Activated CD4-positive, alpha-beta memory T cell treated with anti-CD3 and anti-CD28 coated beads, Interleukin-2, amount 10 ng/mL, durations not matched to agents 7 days and 5 days (primary cell): Measurements from ENCODE around the gene MAK. TPM values are rescaled to one million over a fixed set of nuclear protein-coding genes. Genes with fewer than 3 reads are reported as not detected.
A peak's percentile ranks its signal among the peaks of the same experiment; 100 is the strongest.
"Not testable (repeated sequence)": the region's sequence is repeated elsewhere in the genome, so short reads cannot be mapped to it uniquely, and the experiment has no call there.

Experiments
- CTCF ChIA-PET: fragments of 350-600 bp; sonication (Branson Sonifier 250); formaldehyde crosslinking; loops from one replicate; lab custom pipeline; 2021; ENCODE audit warnings: antibody characterized with exemption, inconsistent platforms; lab: Charles Lee
- POLR2A ChIA-PET: fragments of 350-600 bp; sonication (Branson Sonifier 250); formaldehyde crosslinking; loops from one replicate; lab custom pipeline; 2021; ENCODE audit warnings: antibody characterized with exemption; lab: Charles Lee
- DNase-seq: peaks from one replicate; pipeline ENCODE4 v3.0.0-alpha.2; 2020
- H3K27ac Mint-ChIP-seq: one replicate; pipeline ENCODE4 v1.8.0; 2021; ENCODE audit warnings: mild to moderate bottlenecking, mixed read lengths
- H3K27me3 Mint-ChIP-seq: one replicate; pipeline ENCODE4 v1.8.0; 2021; ENCODE audit warnings: mixed read lengths
- H3K36me3 Mint-ChIP-seq: one replicate; pipeline ENCODE4 v1.8.0; 2021; ENCODE audit warnings: low read depth, mixed read lengths
- H3K4me1 Mint-ChIP-seq: one replicate; pipeline ENCODE4 v1.8.0; 2021; ENCODE audit warnings: mixed read lengths
- H3K4me3 Mint-ChIP-seq: one replicate; pipeline ENCODE4 v1.8.0; 2021; ENCODE audit warnings: mild to moderate bottlenecking, mixed read lengths
- H3K9me3 Mint-ChIP-seq: one replicate; pipeline ENCODE4 v1.8.0; 2021; ENCODE audit warnings: mixed read lengths
- total RNA-seq, 2 experiments: library from RNA; stranded (reverse); gene quantifications; one replicate each; pipeline ENCODE4 v1.2.3, GENCODE V29; 2021

The MAK gene
- total RNA-seq, 2 experiments from 2014 or later: 0.15 to 0.35 TPM

DNA sequence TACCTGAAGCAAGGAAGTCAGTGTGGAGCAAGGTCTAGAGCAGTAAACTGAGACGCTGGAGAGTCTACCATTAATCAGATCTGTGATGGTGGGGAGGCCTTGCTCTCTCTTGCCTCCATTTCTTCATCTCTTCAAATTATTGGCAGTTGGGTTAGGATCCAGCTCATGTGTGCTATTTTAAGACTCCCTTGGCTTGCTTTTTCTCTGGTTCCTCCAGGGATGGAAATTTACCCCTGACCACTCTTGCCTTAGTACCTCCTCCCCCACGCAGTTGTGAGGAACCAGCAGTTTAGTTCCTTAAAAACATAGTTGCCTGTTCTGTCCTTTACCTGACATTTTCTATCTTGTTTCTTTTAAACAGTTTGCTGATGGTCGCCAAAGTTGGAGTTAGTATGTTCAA is 108.1 kb downstream of the MAK start:
- Mint-ChIP-seq H3K9me3 (no peaks in the 10 kb centered on the region), H3K4me3 (no peak overlapping the region), H3K27me3 (no peaks in the 10 kb centered on the region), H3K27ac (no peak overlapping the region), H3K36me3 (peaks cover 36% of the 10 kb centered on the region), H3K4me1 (peaks cover 8% of the 10 kb centered on the region)
- DNase-seq: no peak
- CTCF ChIA-PET: no interaction called here
- POLR2A ChIA-PET: interaction anchor here (1.6 kb wide), 1 partner anchor 10 kb away, joined by 4 read pairs; no protein-coding TSS in a partner anchor

DNA sequence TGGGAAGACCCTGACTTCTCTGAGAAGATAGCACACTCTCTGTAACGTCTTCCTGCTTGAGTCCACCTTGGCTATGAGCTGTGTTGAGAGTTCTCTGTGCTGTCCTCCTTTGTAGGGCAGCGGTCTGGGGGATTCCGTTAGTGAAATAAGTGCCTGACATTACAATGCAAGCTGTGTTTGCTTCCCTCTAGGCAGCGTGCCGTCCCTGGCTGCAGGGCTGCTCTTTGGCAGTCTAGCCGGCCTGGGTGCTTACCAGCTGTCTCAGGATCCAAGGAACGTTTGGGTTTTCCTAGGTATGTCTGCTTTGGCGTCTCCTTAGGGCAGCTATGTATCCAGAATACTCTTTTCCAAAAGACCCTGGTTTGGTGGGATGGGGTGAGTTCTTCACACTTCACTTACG is 112.6 kb downstream of the MAK start:
- no peak overlapping the region for H3K4me3 Mint-ChIP-seq
- peaks cover 46% of the 10 kb centered on the region for H3K4me1 Mint-ChIP-seq
- no peaks in the 10 kb centered on the region for H3K27me3 Mint-ChIP-seq
- CTCF ChIA-PET: interaction anchor here (1.2 kb wide), 1 partner anchor 14 kb away, joined by 3 read pairs; no protein-coding TSS in a partner anchor
- peaks cover 40% of the 10 kb centered on the region for H3K36me3 Mint-ChIP-seq
- POLR2A ChIA-PET: interaction anchor here (1.3 to 2.2 kb wide), 2 partner anchors 21 to 23 kb away, joined by 3 to 6 read pairs; partner anchors contain the start of gene TMEM14B
- no peaks in the 10 kb centered on the region for H3K9me3 Mint-ChIP-seq
- no peak for DNase-seq
- H3K27ac Mint-ChIP-seq: no peak overlapping the region

DNA sequence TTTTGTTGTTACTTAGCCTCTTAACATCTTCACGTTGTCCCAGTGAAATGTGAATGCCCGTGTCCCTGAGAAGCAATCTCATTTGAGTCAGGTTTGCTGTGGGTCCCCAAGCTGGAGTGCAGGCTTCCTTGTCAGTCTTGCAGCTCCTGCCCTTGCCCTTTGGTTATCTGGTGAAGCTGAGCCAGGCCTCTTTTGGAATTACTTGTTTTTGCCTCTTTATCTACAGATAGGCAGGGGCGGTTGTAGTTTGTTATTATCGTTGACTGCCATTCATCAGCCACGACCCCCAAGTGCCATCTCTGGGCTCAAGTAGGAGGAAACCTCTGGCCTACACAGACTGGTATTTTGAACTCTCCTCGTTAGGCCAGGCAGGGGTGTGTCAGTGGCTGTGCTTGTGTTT is 113.3 kb downstream of the MAK start:
- no peaks in the 10 kb centered on the region for H3K9me3 Mint-ChIP-seq
- H3K27me3 Mint-ChIP-seq: no peaks in the 10 kb centered on the region
- H3K36me3 Mint-ChIP-seq: peaks cover 35% of the 10 kb centered on the region
- no peak overlapping the region for H3K27ac Mint-ChIP-seq
- ChIA-PET POLR2A (interaction anchor here (1.6 to 2.2 kb wide), 2 partner anchors 22 to 30 kb away, joined by 6 to 9 read pairs; partner anchors contain the start of genes C6orf52, PAK1IP1 and TMEM14B), CTCF (no interaction called here)
- no peak overlapping the region for H3K4me3 Mint-ChIP-seq
- peaks cover 46% of the 10 kb centered on the region for H3K4me1 Mint-ChIP-seq
- DNase-seq: no peak

DNA sequence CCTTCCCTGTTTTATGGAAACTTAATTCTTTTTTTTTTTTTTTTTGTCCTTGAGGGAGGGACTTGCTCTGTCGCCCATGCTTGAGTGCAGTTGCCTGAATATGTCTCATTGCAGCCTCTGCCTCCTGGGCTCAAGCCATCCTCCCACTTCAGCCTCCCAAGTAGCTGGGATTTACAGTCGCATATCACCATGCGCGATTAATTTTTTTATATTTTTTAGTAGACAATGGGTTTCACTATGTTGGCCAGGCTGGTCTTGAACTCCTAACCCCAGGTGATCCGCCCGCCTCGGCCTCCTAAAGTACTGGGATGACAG is 114.8 kb downstream of the MAK start:
- H3K4me3 Mint-ChIP-seq: peak overlapping the region; percentile 95
- H3K36me3 Mint-ChIP-seq: peaks cover 36% of the 10 kb centered on the region
- ChIA-PET CTCF (interaction anchor here (1.0 kb wide), 1 partner anchor 245 kb away, joined by 5 read pairs; no protein-coding TSS in a partner anchor), POLR2A (interaction anchor here (1.0 to 1.6 kb wide), 5 partner anchors 10 to 29 kb away, joined by 3 to 9 read pairs (median 4); partner anchors contain the start of genes C6orf52, PAK1IP1 and TMEM14B)
- no peak for DNase-seq
- H3K27me3 Mint-ChIP-seq: no peaks in the 10 kb centered on the region
- H3K4me1 Mint-ChIP-seq: peaks cover 55% of the 10 kb centered on the region
- H3K27ac Mint-ChIP-seq: peak overlapping the region; percentile 88
- peaks cover 5% of the 10 kb centered on the region for H3K9me3 Mint-ChIP-seq

- POLR2A ChIA-PET: interaction anchor here (0.7 to 5.5 kb wide), 8 partner anchors 10 to 116 kb away, joined by 3 to 86 read pairs (median 4); partner anchors contain the start of genes C6orf52, PAK1IP1 and TMEM14B
- peak within 1 kb of the TSS; percentile 88 for H3K27ac Mint-ChIP-seq
- peaks cover 33% of the 10 kb centered on the region for H3K36me3 Mint-ChIP-seq
- H3K4me1 Mint-ChIP-seq: peaks cover 55% of the 10 kb centered on the region
- no peaks in the 10 kb centered on the region for H3K27me3 Mint-ChIP-seq
- peak; percentile 87 for DNase-seq
- CTCF ChIA-PET: interaction anchor here (0.8 to 1.0 kb wide), 2 partner anchors 28 to 245 kb away, joined by 3 to 5 read pairs; partner anchors contain the start of gene PAK1IP1
- H3K9me3 Mint-ChIP-seq: peaks cover 5% of the 10 kb centered on the region
- H3K4me3 Mint-ChIP-seq: peak within 1 kb of the TSS; percentile 95
Observed at GRCh38 chr6:10722820-10723566, 115.3 kb downstream of the MAK start, which contains the start of gene TMEM14C. Gene TMEM14C, plus strand, starts transcription at chr6:10723070. Its CDS starts 1,544 bp downstream, at chr6:10724614.

GRCh38 chr6:10722570-10722819 is 115.8 kb downstream of the MAK start:
- DNase-seq: no peak
- ChIA-PET POLR2A (interaction anchor here (0.7 to 5.5 kb wide), 7 partner anchors 11 to 116 kb away, joined by 3 to 86 read pairs (median 4); partner anchors contain the start of genes C6orf52, PAK1IP1 and TMEM14B), CTCF (interaction anchor here (0.8 kb wide), 1 partner anchor 28 kb away, joined by 3 read pairs; the partner anchor contains the start of gene PAK1IP1)
- peak overlapping the region; percentile 88 for H3K27ac Mint-ChIP-seq
- no peaks in the 10 kb centered on the region for H3K27me3 Mint-ChIP-seq
- peaks cover 55% of the 10 kb centered on the region for H3K4me1 Mint-ChIP-seq
- peaks cover 31% of the 10 kb centered on the region for H3K36me3 Mint-ChIP-seq
- H3K4me3 Mint-ChIP-seq: peak overlapping the region; percentile 95
- peaks cover 7% of the 10 kb centered on the region for H3K9me3 Mint-ChIP-seq

- Mint-ChIP-seq H3K9me3 (peaks cover 7% of the 10 kb centered on the region), H3K36me3 (peaks cover 28% of the 10 kb centered on the region), H3K27me3 (no peaks in the 10 kb centered on the region), H3K4me1 (peaks cover 53% of the 10 kb centered on the region), H3K4me3 (peak overlapping the region; percentile 95), H3K27ac (peak overlapping the region; percentile 88)
- CTCF ChIA-PET: interaction anchor here (0.8 to 1.5 kb wide), 5 partner anchors 9 to 27 kb away, joined by 3 to 9 read pairs (median 3); partner anchors contain the start of genes C6orf52 and PAK1IP1
- POLR2A ChIA-PET: interaction anchor here (1.1 to 5.5 kb wide), 8 partner anchors 10 to 117 kb away, joined by 3 to 86 read pairs (median 4); partner anchors contain the start of genes C6orf52, PAK1IP1 and TMEM14B
- no peak for DNase-seq
Observed at GRCh38 chr6:10721850-10722569, 116.3 kb downstream of the MAK start.

- H3K4me1 Mint-ChIP-seq: peaks cover 52% of the 10 kb centered on the region
- POLR2A ChIA-PET: interaction anchor here (0.7 to 5.5 kb wide), 16 partner anchors 10 to 501 kb away, joined by 3 to 86 read pairs (median 4); partner anchors contain the start of genes C6orf52, PAK1IP1 and TMEM14B
- peak; percentile 45 for DNase-seq
Observed at GRCh38 chr6:10720960-10721849, 117.1 kb downstream of the MAK start.

GRCh38 chr6:10720265-10720959 is 117.9 kb downstream of the MAK start:
- peak overlapping the region; percentile 88 for H3K27ac Mint-ChIP-seq
- POLR2A ChIA-PET: interaction anchor here (0.7 to 5.5 kb wide), 19 partner anchors 10 to 502 kb away, joined by 3 to 86 read pairs (median 4); partner anchors contain the start of genes C6orf52, MAK, PAK1IP1 and TMEM14B
- DNase-seq: peak; percentile 72
- peaks cover 22% of the 10 kb centered on the region for H3K36me3 Mint-ChIP-seq
- H3K27me3 Mint-ChIP-seq: no peaks in the 10 kb centered on the region
- H3K9me3 Mint-ChIP-seq: peaks cover 7% of the 10 kb centered on the region
- peaks cover 48% of the 10 kb centered on the region for H3K4me1 Mint-ChIP-seq
- H3K4me3 Mint-ChIP-seq: peak overlapping the region; percentile 95
- CTCF ChIA-PET: interaction anchor here (0.9 to 3.4 kb wide), 6 partner anchors 9 to 34 kb away, joined by 3 to 12 read pairs (median 3); partner anchors contain the start of genes C6orf52 and PAK1IP1

More at GRCh38 chr6:10720960-10721849, 117.1 kb downstream of the MAK start:
- not testable (repeated sequence) for H3K9me3 Mint-ChIP-seq, H3K27me3 Mint-ChIP-seq
- H3K4me3 Mint-ChIP-seq: peak overlapping the region; percentile 95
- CTCF ChIA-PET: interaction anchor here (0.8 to 1.7 kb wide), 6 partner anchors 10 to 33 kb away, joined by 3 to 9 read pairs (median 3); partner anchors contain the start of genes C6orf52 and PAK1IP1
- peak overlapping the region; percentile 88 for H3K27ac Mint-ChIP-seq
- H3K36me3 Mint-ChIP-seq: peaks cover 26% of the 10 kb centered on the region

- Mint-ChIP-seq H3K4me3 (peak overlapping the region; percentile 95), H3K4me1 (peaks cover 45% of the 10 kb centered on the region), H3K9me3 (peaks cover 7% of the 10 kb centered on the region), H3K27ac (peak overlapping the region; percentile 82), H3K36me3 (peaks cover 17% of the 10 kb centered on the region), H3K27me3 (no peaks in the 10 kb centered on the region)
- DNase-seq: no peak
- ChIA-PET CTCF (interaction anchor here (0.8 to 3.4 kb wide), 5 partner anchors 13 to 40 kb away, joined by 3 to 12 read pairs (median 3); partner anchors contain the start of genes C6orf52 and PAK1IP1), POLR2A (interaction anchor here (0.7 to 5.5 kb wide), 14 partner anchors 9 to 502 kb away, joined by 3 to 86 read pairs (median 4); partner anchors contain the start of genes C6orf52, MAK, PAK1IP1 and TMEM14B)
Observed at GRCh38 chr6:10719964-10720264, 118.4 kb downstream of the MAK start.
